Measurements from ENCODE around the gene ATG16L1.

GRCh38 chr2:233281992-233282603, 30.6 kb downstream of the ATG16L1 start:
- TF ChIP-seq CTCF (IDR thresholded peaks at IDR 0.05) (no peak), POLR2A (IDR thresholded peaks at IDR 0.05) (no peak)
